Gastroesophageal sphincter (tissue), 4 donors: ENCODE results near the gene EFR3B. TPM values are rescaled to one million over a fixed set of nuclear protein-coding genes. Genes with fewer than 3 reads are reported as not detected.

Experiments used
- ATAC-seq: fragments of 150-250 bp; one replicate; pipeline ENCODE4 v1.9.1; 2016; ENCODE audit warnings: mild to moderate bottlenecking, moderate library complexity
- H3K27ac ChIP-seq, 4 donors: fragments of 200-600 bp; sonication (generic) in 3 of 4; 1 replicate in 3 of 4; 2 replicates in 1 of 4; pipeline ENCODE4 v1.5.1; 2016 to 2019
- H3K27me3 ChIP-seq: fragments of 200-600 bp; sonication (generic); one replicate; pipeline ENCODE4 v1.5.1; 2019
- H3K36me3 ChIP-seq, 2 donors: fragments of 200-600 bp; sonication (generic); one replicate each; pipeline ENCODE4 v1.5.1; 2019; ENCODE audit warnings: control low read depth in 1 of 2
- H3K4me1 ChIP-seq, 3 donors: fragments of 200-600 bp; sonication (generic); 1 replicate in 2 of 3; 2 replicates in 1 of 3; pipeline ENCODE4 v1.5.1; 2016 to 2019; ENCODE audit warnings: control low read depth in 2 of 3
- H3K4me3 ChIP-seq, 2 donors: fragments of 200-600 bp; sonication (generic); one replicate each; pipeline ENCODE4 v1.5.1; 2019; ENCODE audit warnings: mild to moderate bottlenecking in 1 of 2, moderate library complexity in 1 of 2
- H3K9me3 ChIP-seq, 3 donors: fragments of 200-600 bp; sonication (generic); one replicate each; pipeline ENCODE4 v1.5.1; 2017 to 2019; ENCODE audit warnings: control low read depth in 2 of 3
- EP300 ChIP-seq: sonication (generic); formaldehyde crosslinking; IDR thresholded peaks from one replicate; pipeline ENCODE4 v1.6.1; 2017; ENCODE audit warnings: antibody characterized with exemption, mild to moderate bottlenecking
- POLR2A ChIP-seq, 2 donors: fragments of 450-650 bp; IDR thresholded peaks; one replicate each; pipeline ENCODE4 v1.6.1; 2017; ENCODE audit warnings: antibody characterized with exemption in 2 of 2, mild to moderate bottlenecking in 2 of 2, moderate library complexity in 1 of 2
- POLR2AphosphoS5 ChIP-seq: sonication (generic); formaldehyde crosslinking; IDR thresholded peaks from one replicate; pipeline ENCODE4 v1.6.1; 2017; ENCODE audit warnings: antibody characterized with exemption
- WGBS, 2 donors: methylation state at CpG; one replicate each; pipeline ENCODE4 v1.1.5; 2018; ENCODE audit warnings: low coverage in 1 of 2; 5-methylcytosine and 5-hydroxymethylcytosine counted together
- total RNA-seq, 4 donors: library from RNA; depleted of rRNA; stranded (reverse); fragments of >200 nt; gene quantifications; one replicate each; pipeline ENCODE4 v1.1.0, GENCODE V29; 2016
- TF ChIP-seq, protein P1 (sequence below), 4 experiments: fragments of 200-600 bp in 2 of 4; fragments of 450-650 bp in 2 of 4; sonication (generic) in 1 of 4; IDR thresholded peaks; one replicate each; pipeline ENCODE4 v1.5.1; 2017 to 2019; ENCODE audit warnings: antibody characterized with exemption in 4 of 4, mild to moderate bottlenecking in 2 of 4, moderate library complexity in 2 of 4

EFR3B gene
- total RNA-seq, 4 donors from 2014 or later = 0.67 to 2.4 (median 1.5) TPM

GRCh38 chr2:25035537-25036220 is 6.2 kb upstream of the EFR3B start:
- ATAC-seq = no peak
- WGBS, 2 donors = 60 to 90% methylated on average over 3 to 4 of the region's 12 CpGs
- H3K4me1 ChIP-seq = no peaks in the 10 kb centered on the region
- no peaks in the 10 kb centered on the region for H3K36me3 ChIP-seq
- TF ChIP-seq, protein P1, sequence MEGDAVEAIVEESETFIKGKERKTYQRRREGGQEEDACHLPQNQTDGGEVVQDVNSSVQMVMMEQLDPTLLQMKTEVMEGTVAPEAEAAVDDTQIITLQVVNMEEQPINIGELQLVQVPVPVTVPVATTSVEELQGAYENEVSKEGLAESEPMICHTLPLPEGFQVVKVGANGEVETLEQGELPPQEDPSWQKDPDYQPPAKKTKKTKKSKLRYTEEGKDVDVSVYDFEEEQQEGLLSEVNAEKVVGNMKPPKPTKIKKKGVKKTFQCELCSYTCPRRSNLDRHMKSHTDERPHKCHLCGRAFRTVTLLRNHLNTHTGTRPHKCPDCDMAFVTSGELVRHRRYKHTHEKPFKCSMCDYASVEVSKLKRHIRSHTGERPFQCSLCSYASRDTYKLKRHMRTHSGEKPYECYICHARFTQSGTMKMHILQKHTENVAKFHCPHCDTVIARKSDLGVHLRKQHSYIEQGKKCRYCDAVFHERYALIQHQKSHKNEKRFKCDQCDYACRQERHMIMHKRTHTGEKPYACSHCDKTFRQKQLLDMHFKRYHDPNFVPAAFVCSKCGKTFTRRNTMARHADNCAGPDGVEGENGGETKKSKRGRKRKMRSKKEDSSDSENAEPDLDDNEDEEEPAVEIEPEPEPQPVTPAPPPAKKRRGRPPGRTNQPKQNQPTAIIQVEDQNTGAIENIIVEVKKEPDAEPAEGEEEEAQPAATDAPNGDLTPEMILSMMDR (IDR thresholded peaks at IDR 0.05) = no peak
- TF ChIP-seq EP300 = no peak
- TF ChIP-seq POLR2A (IDR thresholded peaks at IDR 0.05) = no peak
- no peak for TF ChIP-seq POLR2AphosphoS5
- H3K27ac ChIP-seq = no peak overlapping the region
- H3K9me3 ChIP-seq = no peaks in the 10 kb centered on the region
- no peaks in the 10 kb centered on the region for H3K27me3 ChIP-seq
- H3K4me3 ChIP-seq = no peak overlapping the region

DNA sequence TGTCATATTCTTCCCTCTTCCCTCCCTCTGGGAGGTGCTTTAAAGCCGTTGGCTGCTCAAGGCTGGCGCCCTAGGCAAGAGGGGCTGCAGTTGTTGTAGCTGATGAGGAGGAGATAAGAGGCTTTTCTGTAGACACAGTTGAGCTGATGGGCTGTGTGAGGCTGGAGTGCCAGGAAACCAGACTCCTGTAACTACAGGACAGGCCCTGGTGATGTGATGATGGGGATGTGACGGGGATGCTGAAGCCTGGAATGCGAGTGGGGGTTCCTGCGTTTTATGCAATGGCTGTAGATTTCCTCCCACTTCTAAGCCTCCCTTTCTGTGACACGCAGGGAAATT is 5.7 kb upstream of the EFR3B start:
- no peak for TF ChIP-seq POLR2AphosphoS5
- TF ChIP-seq, protein P1 (IDR thresholded peaks at IDR 0.05) = no peak
- no peak for TF ChIP-seq EP300
- no peak for TF ChIP-seq POLR2A (IDR thresholded peaks at IDR 0.05)
- no peaks in the 10 kb centered on the region for H3K27me3 ChIP-seq
- H3K4me1 ChIP-seq = peaks cover 0 to 3% (median 0%) of the 10 kb centered on the region in 3 donors
- ATAC-seq = no peak
- WGBS, 2 donors = 87 to 100% methylated on average over 1 to 4 of the region's 6 CpGs
- no peaks in the 10 kb centered on the region for H3K9me3 ChIP-seq
- H3K27ac ChIP-seq = no peak overlapping the region
- no peak overlapping the region for H3K4me3 ChIP-seq
- H3K36me3 ChIP-seq = no peaks in the 10 kb centered on the region

GRCh38 chr2:25039126-25039525 is 2.8 kb upstream of the EFR3B start:
- no peak for ATAC-seq
- Histone ChIP-seq H3K27me3 (no peaks in the 10 kb centered on the region), H3K4me1 (peaks cover 0 to 24% (median 13%) of the 10 kb centered on the region in 3 donors), H3K4me3 (no peak overlapping the region), H3K9me3 (no peaks in the 10 kb centered on the region), H3K36me3 (no peaks in the 10 kb centered on the region), H3K27ac (no peak overlapping the region)
- 81 to 94% methylated on average over 3 to 4 of the region's 4 CpGs for WGBS, 2 donors
- TF ChIP-seq POLR2AphosphoS5 (no peak), EP300 (no peak), POLR2A (IDR thresholded peaks at IDR 0.05) (no peak)
- TF ChIP-seq, protein P1 (IDR thresholded peaks at IDR 0.05) = no peak

DNA sequence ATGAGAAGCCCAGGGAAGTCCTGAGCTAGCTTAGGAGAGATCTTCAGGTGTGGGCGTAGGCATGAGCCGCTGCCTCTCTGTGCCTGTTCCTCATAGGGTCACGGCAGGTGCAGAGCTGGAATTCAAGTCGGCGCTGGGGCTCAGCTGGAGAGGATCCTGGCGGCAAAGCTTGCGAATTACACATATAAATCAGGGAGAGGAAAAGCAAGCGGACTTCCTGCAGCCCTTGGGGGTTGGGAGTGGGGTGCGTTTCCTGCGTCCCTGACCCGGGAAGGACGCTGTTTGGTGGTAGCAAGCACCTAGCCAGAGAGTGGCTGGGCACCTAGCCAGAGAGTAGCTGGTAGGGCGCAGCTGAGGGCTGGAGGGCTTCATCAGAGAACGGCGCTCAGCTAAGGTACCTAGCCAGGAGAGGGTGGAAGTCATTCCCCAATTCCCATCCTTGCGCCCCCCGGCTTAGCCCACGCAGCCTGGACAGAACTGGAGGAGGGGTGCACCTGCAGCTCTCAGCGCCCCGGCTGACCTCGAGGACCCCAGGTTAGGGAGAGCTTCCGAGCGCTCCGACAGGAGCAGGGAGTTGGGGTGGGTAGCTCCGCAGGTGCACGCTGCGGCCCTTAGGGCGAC is 459 bp upstream of the EFR3B start:
- TF ChIP-seq POLR2AphosphoS5 = no peak
- TF ChIP-seq EP300 = no peak
- TF ChIP-seq POLR2A (IDR thresholded peaks at IDR 0.05) = no peak
- TF ChIP-seq, protein P1 (IDR thresholded peaks at IDR 0.05) = peak in 3 of 4 experiments; percentile 24 to 36 (median 36)
- Histone ChIP-seq H3K27ac (peak overlapping the region in 3 of 4 donors; percentile 85 to 88 (median 87)), H3K4me3 (peak overlapping the region; percentile 27 to 88), H3K9me3 (no peaks in the 10 kb centered on the region), H3K27me3 (no peaks in the 10 kb centered on the region), H3K36me3 (no peaks in the 10 kb centered on the region), H3K4me1 (peaks cover 0 to 24% (median 13%) of the 10 kb centered on the region in 3 donors)
- WGBS, 2 donors = 3 to 10% methylated on average over 5 to 13 of the region's 28 CpGs
- ATAC-seq = peak; percentile 8
